Hematopoietic multipotent progenitor cell treated with erythropoietin and hydrocortisone succinate and interleukin-3 and kit ligand, for 6 days (in vitro differentiated cells): ENCODE measurements around the gene ANKRD18B.
"Not testable (repeated sequence)": the region's sequence is repeated elsewhere in the genome, so short reads cannot be mapped to it uniquely, and the experiment has no call there.

Experiments used
- DNase-seq: peaks from one replicate; pipeline ENCODE4 v3.0.0-alpha.2; 2015

The ANKRD18B gene

DNA sequence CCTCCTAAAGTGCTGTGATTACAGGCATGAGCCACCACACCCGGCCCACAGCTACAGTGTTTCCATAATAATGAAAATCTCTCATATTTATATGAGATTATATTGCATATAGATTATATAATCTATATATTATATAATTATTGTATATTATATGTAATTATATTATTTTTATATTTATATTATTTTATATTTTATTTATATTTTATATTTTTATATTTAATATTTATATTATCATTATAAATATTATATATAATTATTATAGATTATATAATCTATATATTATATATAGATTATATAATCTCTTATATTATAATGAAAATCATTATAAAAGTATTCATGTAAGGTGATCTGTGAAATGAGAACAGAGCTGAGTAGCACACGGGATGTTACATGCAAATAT, 11.5 kb downstream of the ANKRD18B start:
- no peak for DNase-seq

DNA sequence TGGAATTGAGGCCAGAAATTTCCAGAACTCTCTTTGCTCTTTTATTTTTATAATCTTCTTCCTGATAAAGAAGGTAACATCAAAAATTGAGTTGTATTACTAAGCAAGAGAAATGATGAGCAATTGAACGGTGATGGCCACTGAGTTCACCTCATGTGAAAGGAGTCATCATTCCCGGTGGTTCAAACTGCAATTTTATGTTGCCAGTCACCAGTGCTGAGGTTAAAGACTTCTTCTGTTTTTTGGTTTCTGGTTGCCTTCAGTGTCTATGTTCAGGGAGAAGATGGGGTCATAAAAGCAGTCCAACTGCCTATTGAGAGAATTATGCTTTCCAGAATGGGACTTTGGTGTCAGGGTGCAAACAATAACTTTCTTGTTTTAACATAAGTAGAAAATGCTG, 19.4 kb downstream of the ANKRD18B start:
- DNase-seq: not testable (repeated sequence)

DNA sequence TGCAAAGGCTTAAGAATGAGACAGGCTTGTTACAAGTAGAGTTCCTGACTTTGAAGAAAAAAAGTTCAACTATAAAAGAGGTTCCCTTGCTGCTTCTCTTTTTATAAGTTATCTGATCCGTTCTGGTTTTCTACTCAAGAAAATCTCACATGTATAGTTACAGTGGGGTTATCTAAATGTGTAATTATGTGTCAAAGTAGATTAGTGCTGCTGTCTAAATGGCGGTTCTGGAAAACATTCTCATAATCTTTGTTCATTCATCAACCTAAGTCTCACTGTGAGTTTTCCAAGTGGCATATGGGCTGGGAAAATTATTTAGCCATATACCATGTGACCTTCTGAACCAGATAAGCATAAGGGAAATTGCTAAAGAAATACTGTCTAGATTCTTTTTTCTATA, 21.7 kb downstream of the ANKRD18B start:
- not testable (repeated sequence) for DNase-seq

DNA sequence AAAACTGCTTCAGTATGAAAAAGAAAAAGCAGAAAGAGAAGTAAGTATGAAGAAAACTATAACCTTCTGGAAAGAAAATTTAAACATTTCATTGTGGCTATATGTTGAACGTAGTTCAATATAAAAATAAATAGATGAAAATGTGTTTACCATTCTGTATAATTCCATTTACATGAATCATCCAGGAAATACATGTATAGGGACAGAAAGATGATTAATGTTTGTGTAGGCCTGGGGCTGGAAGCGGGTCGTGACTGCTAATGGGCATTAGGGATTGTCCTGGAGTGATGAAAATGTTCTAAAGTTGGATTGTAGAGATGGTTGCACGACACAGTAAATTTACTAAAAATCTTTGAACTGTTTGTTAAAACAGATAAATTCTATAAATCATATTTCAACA, 24.8 kb downstream of the ANKRD18B start:
- DNase-seq: not testable (repeated sequence)

DNA sequence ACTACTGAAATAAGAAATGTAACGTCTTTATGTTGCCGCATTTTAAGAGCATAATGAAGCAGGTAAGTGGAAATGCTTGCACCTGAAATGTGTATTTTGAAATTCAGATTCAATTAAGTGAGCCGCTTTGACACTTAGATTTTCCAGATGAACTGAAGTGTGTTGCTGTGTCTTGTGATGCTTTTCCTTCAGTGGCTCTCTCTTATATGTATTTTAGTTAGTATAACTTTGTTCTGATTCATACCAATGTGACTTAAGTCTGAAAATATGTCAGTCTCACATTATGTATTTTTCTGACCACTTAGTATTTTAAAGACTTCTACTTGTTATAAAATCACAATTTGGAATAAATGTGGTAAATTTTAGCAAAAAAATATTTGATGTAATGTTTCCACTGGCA, 25.4 kb downstream of the ANKRD18B start:
- not testable (repeated sequence) for DNase-seq

DNA sequence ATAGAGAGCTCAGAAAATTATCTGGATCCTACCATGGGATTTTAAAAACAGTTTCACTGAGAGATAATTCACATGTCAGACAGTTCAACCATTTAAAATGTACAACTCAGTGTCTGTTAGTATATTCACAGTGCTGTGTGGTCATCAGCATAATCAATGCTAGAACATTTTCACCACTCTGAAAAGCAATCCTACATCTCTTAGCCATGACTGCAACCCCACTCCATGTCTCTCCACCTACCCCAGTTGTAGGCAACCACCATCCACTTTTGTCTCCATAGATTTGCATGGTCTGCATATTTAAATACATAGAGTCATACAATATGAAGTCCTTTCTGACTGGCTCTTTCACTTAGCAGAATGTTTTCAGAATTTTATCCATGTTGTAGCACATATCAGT, 27.1 kb downstream of the ANKRD18B start:
- not testable (repeated sequence) for DNase-seq

DNA sequence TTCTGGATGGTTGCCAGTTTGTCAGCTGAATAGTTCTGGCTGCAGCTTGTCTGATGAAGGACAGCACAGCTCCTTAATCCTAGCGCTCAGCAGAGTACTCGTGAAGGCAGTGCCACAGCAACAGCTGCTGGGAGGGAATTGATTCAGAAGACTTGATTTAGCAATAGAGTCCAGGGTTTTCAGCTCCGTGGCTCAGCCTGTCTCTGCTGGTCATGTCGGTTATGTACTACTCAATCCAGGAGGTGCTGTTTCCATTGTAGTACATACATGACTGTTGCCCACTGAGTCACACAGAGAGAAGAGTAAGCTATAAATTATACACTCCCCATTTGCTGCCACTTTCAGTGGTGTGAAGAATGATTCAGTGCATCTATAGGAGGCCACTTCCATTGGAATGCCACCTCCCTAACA, 28.3 kb downstream of the ANKRD18B start:
- peak; percentile 61 for DNase-seq

DNA sequence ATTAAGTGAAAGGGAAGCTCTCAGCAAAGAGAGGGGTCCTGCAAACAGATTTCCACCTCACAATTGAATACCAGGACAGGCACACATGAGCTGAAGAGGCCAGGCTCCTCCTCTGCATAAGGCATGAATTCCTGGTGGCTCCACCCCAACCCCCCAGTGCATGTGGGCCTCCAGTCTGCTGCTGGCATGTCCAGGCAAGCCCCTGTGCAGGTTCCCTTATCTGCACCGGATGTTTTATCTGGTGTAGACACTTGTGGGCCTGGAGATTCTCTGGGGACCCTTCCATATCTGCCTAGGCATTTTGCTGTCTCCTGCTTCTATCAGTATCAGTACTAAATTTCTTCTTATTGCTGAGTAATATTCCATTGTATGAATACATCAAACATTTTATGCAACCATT, 36.2 kb downstream of the ANKRD18B start:
- DNase-seq: peak; percentile 86

DNA sequence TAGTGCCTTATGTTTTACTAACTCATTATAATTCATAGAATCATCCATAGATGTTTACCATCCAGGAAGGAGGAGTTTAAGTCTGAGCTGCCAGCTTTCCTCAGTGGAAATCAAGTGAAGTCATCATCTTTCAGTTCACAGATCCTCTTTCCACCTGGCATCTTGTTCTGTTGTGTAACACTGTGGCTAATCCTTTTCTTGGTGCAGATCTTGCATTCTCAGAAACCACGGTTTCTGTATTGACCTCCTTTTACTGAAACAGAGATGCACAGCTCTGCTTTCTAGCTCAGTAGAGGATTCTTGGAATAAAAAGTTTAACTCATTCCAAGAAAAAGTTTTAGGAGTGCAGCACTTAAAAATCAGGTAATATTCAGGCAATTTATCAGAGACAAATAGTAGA, 38.1 kb downstream of the ANKRD18B start:
- DNase-seq: not testable (repeated sequence)

DNA sequence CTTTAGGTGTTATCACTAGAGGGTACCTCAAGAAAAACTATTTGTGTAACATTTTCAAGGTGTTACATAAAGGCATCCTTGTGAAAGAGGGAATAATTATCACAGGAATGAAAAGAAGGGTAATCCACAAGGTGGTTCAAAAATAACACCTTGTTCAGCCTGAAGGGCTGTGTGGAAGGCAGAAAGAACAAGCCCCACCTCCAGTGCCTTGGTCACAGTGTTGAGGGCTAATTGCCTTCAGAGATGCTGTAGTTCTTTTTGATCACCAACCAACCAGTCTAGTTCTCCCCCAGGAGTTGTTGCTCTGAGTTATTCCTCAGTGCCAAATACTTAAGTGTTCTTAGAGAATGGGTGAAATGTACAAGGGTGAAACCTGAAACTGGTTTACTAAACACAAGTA, 43.7 kb downstream of the ANKRD18B start:
- DNase-seq: not testable (repeated sequence)

DNA sequence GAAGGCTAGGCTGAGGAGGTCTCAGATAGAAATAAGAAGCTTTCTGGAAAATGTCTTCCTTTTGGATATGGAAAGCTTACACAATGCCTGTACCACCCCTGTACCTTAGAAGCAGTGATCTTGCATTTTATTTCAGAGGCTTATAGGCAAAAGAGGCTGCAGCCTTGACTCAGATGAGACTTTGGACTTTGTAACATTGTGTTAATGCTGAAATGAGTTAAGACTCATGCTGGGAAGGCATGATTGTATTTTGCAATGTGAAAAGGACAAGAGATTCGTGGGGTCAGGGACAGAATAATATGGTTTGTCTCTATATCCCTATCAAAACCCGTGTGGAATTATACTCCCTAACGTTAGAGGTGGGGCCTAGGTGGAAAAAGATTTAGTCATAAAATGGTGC, 53.7 kb downstream of the ANKRD18B start:
- not testable (repeated sequence) for DNase-seq

DNA sequence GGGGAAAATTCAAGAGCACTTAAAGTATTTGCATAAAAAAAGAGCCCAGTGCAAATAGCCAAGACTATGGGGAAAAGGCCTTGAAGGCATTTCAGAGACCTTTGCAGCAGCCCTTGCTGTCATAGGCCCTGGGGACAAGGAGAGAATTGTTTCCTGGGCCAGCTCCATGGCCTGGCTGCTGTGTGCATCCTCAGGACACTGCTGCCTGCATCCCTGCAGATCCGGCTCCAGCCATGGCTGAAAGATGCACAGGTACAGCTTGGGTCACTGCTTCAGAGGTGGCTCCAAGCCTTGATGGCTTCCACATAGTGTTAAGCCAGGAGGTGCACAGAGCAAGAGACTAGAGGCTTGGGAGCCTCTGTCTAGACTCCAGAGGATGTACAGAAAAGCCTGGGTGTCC, 55.9 kb downstream of the ANKRD18B start:
- not testable (repeated sequence) for DNase-seq

DNA sequence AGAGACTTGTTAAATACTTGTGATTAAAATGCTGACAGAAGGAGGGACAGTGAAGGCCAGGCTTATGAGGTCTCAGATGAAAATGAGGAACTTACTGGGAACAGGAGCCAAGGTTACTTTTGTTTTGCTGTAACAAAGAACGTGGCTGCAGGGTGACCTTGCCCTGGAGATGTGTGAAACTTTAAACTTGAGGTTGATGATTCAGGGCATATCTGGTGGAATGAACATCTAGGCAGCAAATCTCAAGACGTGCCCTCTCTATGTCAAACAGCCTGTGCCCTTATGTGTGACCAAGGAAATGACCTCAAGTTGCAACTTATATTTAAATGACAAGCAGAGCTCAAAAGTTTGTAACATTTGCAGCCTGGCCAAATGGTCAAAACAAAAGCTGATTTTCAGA, 58.6 kb downstream of the ANKRD18B start:
- DNase-seq: peak; percentile 18

DNA sequence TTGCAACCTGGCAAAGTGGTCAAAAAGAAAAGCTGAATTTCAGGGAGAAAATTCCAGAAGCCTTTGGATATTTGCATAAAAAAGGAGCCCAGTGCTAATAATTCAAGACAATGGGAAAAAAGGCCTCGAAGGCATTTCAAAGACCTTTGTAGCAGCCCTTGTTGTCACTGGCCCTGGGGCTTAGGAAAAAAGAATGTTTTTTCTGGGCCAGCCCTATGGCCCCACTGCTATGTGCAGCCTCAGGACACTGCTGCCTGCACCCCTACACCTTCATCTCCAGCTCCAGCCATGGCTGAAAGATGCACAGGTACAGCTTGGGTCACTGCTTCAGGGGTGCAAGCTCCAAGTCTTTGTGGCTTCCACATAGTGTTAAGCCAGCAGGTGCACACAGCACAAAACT, 62.1 kb downstream of the ANKRD18B start:
- DNase-seq: not testable (repeated sequence)

DNA sequence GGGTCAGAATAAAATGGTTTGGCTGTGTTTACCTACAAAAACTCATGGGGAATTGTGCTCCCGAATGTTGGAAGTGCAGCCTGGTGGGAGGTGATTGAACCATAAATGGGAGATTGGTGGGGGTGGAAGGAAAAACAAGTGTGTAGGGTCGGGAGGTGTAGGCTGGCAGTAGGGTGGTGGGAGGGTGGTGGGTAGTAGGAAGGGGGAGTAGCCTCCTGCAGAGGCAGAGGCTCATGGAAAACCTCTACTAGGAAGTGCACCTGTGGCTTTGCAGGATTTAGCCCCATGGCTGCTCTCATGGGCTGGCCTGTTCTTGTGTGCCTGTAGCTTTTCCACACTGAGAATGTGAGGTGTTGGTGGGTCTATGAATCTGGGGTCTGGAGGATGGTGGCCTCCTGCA, 63.7 kb downstream of the ANKRD18B start:
- not testable (repeated sequence) for DNase-seq

DNA sequence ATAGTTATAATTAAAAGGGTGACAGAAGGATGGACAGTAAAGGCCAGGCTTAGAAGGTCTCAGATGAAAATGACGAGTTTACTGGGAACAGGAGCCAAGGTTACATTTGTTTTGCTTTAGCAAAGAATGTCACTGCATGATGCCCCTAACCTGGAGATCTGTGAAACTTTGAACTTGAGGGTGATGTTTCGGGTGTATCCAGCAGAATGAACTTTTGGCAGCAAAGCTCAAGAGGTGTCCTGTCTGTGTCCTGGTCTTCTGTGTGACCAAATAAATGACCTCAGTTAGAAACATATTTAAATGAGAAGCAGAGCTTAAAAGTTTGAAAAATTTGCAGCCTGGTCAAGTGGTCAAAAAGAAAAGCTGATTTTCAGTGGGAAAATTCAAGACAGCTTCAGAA, 64.8 kb downstream of the ANKRD18B start:
- not testable (repeated sequence) for DNase-seq

DNA sequence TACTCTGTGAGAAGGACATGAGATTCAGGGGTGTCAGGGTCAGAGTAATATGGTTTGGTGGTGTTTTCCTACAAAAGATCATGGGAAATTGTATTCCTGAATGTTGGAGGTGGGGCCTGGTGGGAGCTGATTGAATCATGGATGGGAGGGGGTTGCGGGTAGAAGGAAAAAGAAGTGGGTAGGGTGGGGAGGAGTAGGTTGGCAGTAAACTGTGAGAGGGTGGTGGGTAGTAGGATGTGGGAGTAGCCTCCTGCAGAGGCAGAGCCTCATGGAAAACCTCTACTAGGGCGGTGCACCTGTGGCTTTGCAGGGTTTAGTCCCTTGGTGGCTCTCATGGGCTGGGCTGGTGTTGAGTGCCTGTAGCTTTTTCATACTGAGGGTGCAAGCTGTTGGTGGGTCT, 66.8 kb downstream of the ANKRD18B start:
- DNase-seq: not testable (repeated sequence)

DNA sequence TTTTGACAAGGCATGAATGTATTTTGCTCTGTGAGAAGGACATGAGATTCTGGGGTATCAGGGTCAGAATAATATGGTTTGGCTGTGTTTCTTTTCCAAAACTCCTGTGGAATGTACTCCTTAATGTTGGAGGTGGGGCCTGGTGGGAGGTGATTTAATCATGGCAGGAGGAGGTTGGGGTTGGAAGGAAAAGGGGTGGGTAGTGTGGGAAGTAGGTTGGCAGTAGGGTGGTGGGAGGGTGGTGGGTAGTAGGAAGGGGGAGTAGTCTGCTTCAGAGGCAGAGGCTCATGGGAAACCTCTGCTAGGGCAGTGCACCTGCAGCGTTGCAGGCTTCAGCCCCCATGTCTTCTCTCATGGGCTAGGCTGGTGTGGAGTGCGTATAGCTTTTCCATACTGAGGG, 72.9 kb downstream of the ANKRD18B start:
- DNase-seq: not testable (repeated sequence)

DNA sequence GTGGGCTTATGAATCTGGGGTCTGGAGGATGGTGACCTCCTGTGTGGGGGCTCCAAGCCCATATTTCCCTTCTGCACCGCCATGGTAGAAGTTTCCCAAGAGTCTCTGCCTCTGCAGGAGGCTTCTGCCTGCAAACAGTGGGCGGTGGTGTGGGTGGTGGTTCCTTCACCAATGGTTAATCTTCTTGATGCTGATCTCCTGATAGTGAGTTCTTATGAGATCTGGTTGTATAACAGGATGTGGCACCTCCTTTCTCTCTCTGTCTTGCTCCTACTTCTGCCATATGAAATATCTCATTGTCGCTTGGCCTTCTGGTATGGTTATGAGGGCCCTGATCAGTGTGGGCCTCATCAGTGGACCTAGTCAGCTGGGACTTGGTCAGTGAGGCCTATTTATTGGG, 73.3 kb downstream of the ANKRD18B start:
- peak; percentile 54 for DNase-seq

DNA sequence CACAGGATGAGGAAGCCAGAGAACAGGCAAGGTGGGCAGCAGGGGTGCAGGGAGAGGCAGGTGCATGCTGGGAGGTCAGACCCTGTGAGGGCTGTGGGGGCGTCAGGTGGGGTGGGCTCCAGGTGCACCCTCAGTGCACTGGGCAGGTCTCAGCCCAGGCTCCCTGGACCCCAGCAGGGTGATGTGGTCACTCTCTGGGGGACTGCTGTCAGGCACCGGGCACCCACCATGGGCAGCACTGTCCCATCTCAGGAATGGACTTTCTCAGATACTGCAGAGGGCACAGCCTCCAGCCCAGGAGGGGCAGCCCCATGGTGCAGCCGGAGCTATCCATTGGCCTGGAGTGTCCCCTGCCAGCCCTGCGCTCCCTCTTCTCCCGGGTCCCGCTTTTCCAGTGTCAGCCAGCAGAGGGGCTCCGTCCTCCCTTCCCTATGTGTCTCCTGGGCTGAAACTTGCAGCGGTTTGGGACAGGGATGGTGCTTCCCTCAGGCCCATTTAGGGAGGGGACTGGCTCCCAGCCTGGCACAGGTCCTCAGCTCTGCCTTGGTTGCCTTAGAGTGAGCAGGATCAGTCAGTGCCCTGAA, 74.8 kb downstream of the ANKRD18B start:
- not testable (repeated sequence) for DNase-seq

DNA sequence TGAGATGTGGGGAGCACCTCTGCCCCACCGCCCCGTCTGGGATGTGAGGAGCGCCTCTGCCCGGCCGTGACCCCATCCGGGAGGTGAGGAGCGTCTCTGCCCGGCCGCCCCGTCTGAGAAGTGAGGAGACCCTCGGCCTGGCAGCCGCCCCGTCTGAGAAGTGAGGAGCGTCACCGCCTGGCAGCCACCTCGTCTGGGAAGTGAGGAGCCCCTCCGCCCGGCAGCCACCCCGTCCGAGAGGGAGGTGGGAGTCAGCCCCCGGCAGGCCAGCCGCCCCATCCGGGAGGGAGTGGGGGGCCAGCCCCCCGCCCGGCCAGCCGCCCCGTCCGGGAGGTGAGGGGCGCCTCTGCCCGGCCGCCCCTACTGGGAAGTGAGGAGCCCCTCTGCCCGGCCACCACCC, 76.9 kb downstream of the ANKRD18B start:
- DNase-seq: not testable (repeated sequence)

DNA sequence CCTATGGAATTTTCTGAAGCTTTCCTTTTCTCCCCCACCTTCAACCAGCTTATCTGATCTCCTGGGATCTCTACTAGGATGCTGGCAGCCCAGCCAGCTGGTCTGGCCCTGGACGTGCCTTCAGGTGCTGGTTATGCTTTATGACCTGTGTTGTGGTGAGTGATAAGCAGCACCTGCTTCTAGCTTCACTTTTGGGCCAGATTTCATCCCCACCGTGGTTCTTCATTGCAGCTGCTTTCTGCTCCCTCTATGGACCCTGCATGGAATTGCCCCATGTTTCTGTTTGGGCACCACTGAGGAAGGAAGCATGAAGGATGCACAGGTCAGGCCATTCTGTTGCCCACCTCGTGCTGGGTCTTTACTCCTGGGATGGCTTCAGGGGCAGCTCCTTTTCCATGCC, 80.2 kb downstream of the ANKRD18B start:
- DNase-seq: peak; percentile 50

DNA sequence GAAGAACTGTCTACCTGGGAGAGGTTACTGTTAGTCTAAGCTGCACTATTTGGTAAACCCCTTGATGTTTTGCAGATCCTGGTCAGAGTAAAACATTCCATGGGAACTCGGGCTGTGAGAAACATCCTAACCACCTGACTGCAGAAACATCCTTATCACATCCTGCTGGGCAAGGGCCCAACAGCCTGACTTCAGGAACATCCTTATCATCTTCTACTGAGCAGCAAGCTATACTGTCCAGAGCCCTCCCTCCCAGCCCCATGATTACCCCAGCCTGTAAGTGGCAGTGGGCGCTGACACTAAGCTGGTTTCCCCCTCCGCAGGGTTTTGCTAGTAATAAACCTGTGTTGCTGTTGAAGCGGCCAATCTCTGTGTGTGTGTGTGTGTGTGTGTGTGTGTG, 80.9 kb downstream of the ANKRD18B start:
- DNase-seq: not testable (repeated sequence)

DNA sequence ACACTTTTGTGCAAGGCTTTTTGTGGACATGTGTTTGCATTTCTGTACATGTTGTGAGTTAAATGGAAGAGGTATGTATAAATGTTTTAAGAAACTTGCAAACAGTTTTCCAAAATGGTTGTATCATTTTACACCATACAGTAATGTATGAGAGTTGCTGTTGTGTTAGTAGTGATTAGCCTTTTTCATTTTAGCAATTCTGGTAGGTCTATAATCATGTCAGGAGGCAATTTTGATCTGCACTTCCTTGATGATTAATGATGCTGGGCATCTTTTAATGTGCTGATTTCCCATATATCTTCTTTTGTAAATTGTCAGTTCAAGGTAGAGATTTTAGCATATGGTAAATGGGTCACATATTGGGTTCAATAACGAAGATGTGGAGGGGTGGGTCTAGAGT, 87.3 kb downstream of the ANKRD18B start:
- no peak for DNase-seq

DNA sequence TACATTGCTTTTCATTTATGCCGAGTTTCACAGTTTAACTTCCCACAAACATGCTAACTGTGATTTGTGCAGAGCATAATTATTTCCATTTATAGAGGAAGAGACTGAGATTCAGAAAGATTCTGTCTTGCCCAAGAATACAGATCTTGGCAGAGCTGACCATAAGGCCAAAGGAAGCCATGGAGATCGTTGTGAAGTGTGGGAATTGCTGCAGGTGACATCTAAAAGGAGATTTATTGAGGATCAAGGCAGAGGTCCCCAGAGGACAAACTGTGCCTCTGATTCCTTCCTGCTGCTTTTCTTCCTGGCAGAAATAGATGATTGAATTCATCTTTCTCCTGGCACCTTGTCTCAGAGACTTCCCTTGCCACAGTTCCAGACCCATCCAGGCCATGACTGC, 88.4 kb downstream of the ANKRD18B start:
- DNase-seq: not testable (repeated sequence)
